ENCODE data around the gene LMNTD1. TPM values are rescaled to one million over a fixed set of nuclear protein-coding genes. Genes with fewer than 3 reads are reported as not detected.

The LMNTD1 gene
- total RNA-seq, 1 experiment from 2014 or later: not detected

GRCh38 chr12:25455696-25456095 lies 97.4 kb downstream of the LMNTD1 start:
- no peak for DNase-seq
- CTCF ChIA-PET: no interaction called here
- no peaks in the 10 kb centered on the region for H3K27me3 Mint-ChIP-seq (ENCODE audit: unreplicated experiment)
- no peak overlapping the region for H3K27ac Mint-ChIP-seq (ENCODE audit: unreplicated experiment)
- H3K4me3 Mint-ChIP-seq (ENCODE audit: low read depth, unreplicated experiment): no peak overlapping the region
- H3K9me3 Mint-ChIP-seq (ENCODE audit: low read depth, unreplicated experiment): no peaks in the 10 kb centered on the region
- BruUV-seq (replicated peaks): no TSS peak
- no peaks in the 10 kb centered on the region for H3K36me3 Mint-ChIP-seq (ENCODE audit: insufficient read depth, unreplicated experiment)
- intact Hi-C loops (cut with micrococcal nuclease; ENCODE audit: unreplicated experiment): no loop called here
- TF ChIP-seq CTCF (IDR thresholded peaks at IDR 0.05; ENCODE audit: unreplicated experiment): no peak
- no peaks in the 10 kb centered on the region for H3K4me1 Mint-ChIP-seq (ENCODE audit: low read depth, unreplicated experiment)

- Mint-ChIP-seq H3K4me1 (ENCODE audit: low read depth, unreplicated experiment) (no peaks in the 10 kb centered on the region), H3K9me3 (ENCODE audit: low read depth, unreplicated experiment) (no peaks in the 10 kb centered on the region), H3K4me3 (ENCODE audit: low read depth, unreplicated experiment) (no peak overlapping the region), H3K36me3 (ENCODE audit: insufficient read depth, unreplicated experiment) (no peaks in the 10 kb centered on the region), H3K27me3 (ENCODE audit: unreplicated experiment) (no peaks in the 10 kb centered on the region), H3K27ac (ENCODE audit: unreplicated experiment) (no peak overlapping the region)
- no peak for TF ChIP-seq CTCF (IDR thresholded peaks at IDR 0.05; ENCODE audit: unreplicated experiment)
- intact Hi-C loops (cut with micrococcal nuclease; ENCODE audit: unreplicated experiment): no loop called here
- no peak for DNase-seq
- BruUV-seq (replicated peaks): no TSS peak
- CTCF ChIA-PET: interaction anchor here (0.7 kb wide), 1 partner anchor 1035 kb away, joined by 3 read pairs; no protein-coding TSS in a partner anchor
Measured at GRCh38 chr12:25449007-25449406, 104.1 kb downstream of the LMNTD1 start.

GRCh38 chr12:25447046-25447445 lies 106.0 kb downstream of the LMNTD1 start:
- Mint-ChIP-seq H3K9me3 (ENCODE audit: low read depth, unreplicated experiment) (no peaks in the 10 kb centered on the region), H3K4me1 (ENCODE audit: low read depth, unreplicated experiment) (no peaks in the 10 kb centered on the region), H3K36me3 (ENCODE audit: insufficient read depth, unreplicated experiment) (no peaks in the 10 kb centered on the region), H3K4me3 (ENCODE audit: low read depth, unreplicated experiment) (no peak overlapping the region), H3K27me3 (ENCODE audit: unreplicated experiment) (no peaks in the 10 kb centered on the region), H3K27ac (ENCODE audit: unreplicated experiment) (no peak overlapping the region)
- TF ChIP-seq CTCF (IDR thresholded peaks at IDR 0.05; ENCODE audit: unreplicated experiment): no peak
- CTCF ChIA-PET: no interaction called here
- DNase-seq: no peak
- intact Hi-C loops (cut with micrococcal nuclease; ENCODE audit: unreplicated experiment): no loop called here
- BruUV-seq (replicated peaks): no TSS peak

GRCh38 chr12:25438638-25439037 lies 114.4 kb downstream of the LMNTD1 start:
- intact Hi-C loops (cut with micrococcal nuclease; ENCODE audit: unreplicated experiment): loop anchor here (5.0 to 10.0 kb wide), 3 partner anchors 119 to 1266 kb away; no protein-coding TSS in a partner anchor
- Mint-ChIP-seq H3K27me3 (ENCODE audit: unreplicated experiment) (no peaks in the 10 kb centered on the region), H3K4me3 (ENCODE audit: low read depth, unreplicated experiment) (no peak overlapping the region), H3K36me3 (ENCODE audit: insufficient read depth, unreplicated experiment) (no peaks in the 10 kb centered on the region), H3K27ac (ENCODE audit: unreplicated experiment) (no peak overlapping the region), H3K9me3 (ENCODE audit: low read depth, unreplicated experiment) (no peaks in the 10 kb centered on the region), H3K4me1 (ENCODE audit: low read depth, unreplicated experiment) (peaks cover 13% of the 10 kb centered on the region)
- DNase-seq: no peak
- TF ChIP-seq CTCF (IDR thresholded peaks at IDR 0.05; ENCODE audit: unreplicated experiment): no peak
- CTCF ChIA-PET: interaction anchor here (1.2 kb wide), 1 partner anchor 10 kb away, joined by 4 read pairs; no protein-coding TSS in a partner anchor
- BruUV-seq (replicated peaks): no TSS peak
